ENCODE measurements around the gene PLSCR3.

- TF ChIP-seq CTCF (IDR thresholded peaks at IDR 0.05; ENCODE audit: low read length): no peak
- no peak for TF ChIP-seq EZH2 (IDR thresholded peaks at IDR 0.05; ENCODE audit: borderline replicate concordance, low read length)
These were observed 39.3 kb downstream of the PLSCR3 start, which contains the start of gene TMEM95 for GRCh38 chr17:7355053-7355452.

All from OCI-LY1 (cell line).